ENCODE data around the gene RNF40.

DNA sequence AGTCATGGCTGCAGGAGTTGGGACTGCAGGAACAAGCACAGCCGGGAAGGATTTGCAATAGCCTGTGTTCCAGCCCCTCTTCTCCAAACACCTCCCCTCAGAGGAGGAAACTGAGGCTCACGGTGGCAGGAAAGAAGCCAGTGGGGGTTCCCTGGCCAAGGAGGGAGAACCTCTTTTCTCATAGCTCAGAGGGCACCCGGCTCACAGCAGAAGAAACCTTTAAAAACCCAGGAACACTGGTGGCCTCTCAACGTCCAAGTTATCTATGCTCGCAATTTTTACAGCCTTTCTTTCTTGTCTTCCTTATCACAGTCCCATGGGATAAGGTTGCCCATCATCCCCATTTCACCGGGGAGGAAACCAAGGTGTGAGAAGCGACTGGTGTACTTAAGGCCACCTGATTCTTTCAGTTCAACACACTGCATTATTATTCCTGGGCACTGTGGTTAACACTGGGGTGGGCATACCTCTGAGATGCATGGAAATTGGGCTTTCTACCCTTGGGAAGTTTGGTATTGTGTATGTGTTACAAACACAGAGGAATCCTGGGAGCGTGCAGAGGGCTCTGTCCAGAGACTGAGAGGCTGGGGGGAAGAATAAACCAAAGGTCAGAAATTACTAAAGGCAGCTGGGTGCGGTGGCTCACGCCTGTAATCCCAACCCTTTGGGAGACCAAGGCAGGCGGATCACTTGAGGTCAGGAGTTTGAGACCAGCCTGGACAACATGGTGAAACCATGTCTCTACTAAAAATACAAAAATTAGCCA, 25.7 kb downstream of the RNF40 start:
- TF ChIP-seq POLR2A (IDR thresholded peaks at IDR 0.05) (no peak), POLR2AphosphoS5 (IDR thresholded peaks at IDR 0.05) (no peak), EP300 (IDR thresholded peaks at IDR 0.05; ENCODE audit: low read depth) (no peak)
- TF ChIP-seq, protein P1, sequence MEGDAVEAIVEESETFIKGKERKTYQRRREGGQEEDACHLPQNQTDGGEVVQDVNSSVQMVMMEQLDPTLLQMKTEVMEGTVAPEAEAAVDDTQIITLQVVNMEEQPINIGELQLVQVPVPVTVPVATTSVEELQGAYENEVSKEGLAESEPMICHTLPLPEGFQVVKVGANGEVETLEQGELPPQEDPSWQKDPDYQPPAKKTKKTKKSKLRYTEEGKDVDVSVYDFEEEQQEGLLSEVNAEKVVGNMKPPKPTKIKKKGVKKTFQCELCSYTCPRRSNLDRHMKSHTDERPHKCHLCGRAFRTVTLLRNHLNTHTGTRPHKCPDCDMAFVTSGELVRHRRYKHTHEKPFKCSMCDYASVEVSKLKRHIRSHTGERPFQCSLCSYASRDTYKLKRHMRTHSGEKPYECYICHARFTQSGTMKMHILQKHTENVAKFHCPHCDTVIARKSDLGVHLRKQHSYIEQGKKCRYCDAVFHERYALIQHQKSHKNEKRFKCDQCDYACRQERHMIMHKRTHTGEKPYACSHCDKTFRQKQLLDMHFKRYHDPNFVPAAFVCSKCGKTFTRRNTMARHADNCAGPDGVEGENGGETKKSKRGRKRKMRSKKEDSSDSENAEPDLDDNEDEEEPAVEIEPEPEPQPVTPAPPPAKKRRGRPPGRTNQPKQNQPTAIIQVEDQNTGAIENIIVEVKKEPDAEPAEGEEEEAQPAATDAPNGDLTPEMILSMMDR (IDR thresholded peaks at IDR 0.05): no peak

Measured in transverse colon (tissue), 4 donors.